ENCODE results near the gene C1GALT1C1L.
"Not testable (repeated sequence)": the region's sequence is repeated elsewhere in the genome, so short reads cannot be mapped to it uniquely, and the experiment has no call there.

The C1GALT1C1L gene

GRCh38 chr2:43676322-43677050, at the start of gene C1GALT1C1L:
Gene C1GALT1C1L, minus strand, starts transcription at chr2:43676429. Its CDS starts 107 bp downstream, at chr2:43676322.
- DNase-seq (ENCODE audit: low spot score) (peak; percentile 29), FAIRE-seq (no peak)

GRCh38 chr2:43725711-43726246, 49.5 kb upstream of the C1GALT1C1L start:
- no peak for DNase-seq (ENCODE audit: low spot score)
- no peak for FAIRE-seq

DNA sequence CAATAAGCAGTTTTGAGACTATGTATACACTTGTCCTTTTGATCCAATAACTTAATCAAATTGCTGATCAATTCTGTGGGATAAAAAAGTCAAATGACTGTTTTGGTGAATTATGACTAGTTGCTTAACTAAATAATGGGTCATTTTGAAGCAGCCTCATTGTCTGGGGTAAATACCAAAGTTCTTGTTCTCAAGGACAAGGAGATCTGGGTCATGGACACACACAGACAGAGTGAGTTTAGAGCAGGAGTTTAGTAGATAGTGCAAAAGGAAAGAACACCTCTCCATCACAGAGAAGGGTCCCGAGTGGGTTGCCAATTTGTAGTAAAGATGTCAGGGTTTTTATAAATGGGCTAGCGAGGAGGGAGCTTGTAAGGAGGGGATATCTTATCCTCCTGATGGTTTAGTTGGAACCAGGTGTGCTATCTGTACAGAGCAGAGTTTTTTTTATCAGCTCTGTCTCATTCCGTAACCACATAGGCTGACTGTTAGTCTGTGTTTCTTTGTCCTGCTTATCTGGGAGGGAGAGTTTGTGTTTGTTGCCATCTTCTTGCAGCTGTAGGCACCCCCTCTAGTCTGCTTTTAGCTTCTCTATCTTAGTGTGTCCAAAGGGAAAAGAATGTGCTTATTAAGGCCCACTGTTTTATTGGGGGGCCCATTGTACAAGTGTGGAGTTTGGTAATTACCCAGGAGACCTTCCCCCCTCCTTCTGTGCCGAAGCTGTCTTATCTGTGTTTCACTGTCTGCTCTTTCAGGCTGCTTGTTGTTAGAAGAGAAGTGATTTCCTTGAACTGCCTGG, 48.7 kb upstream of the C1GALT1C1L start:
- no peak for FAIRE-seq
- no peak for DNase-seq (ENCODE audit: low spot score)

GRCh38 chr2:43718530-43719124, 42.4 kb upstream of the C1GALT1C1L start:
- DNase-seq (ENCODE audit: low spot score), result no peak
- no peak for FAIRE-seq

GRCh38 chr2:43717322-43717721, 41.1 kb upstream of the C1GALT1C1L start:
- FAIRE-seq, result no peak
- DNase-seq (ENCODE audit: low spot score), result no peak

GRCh38 chr2:43715300-43716098, 39.3 kb upstream of the C1GALT1C1L start:
- no peak for FAIRE-seq
- DNase-seq (ENCODE audit: low spot score), result no peak

- DNase-seq (ENCODE audit: low spot score), result no peak
- no peak for FAIRE-seq
Measured at GRCh38 chr2:43714164-43714563, 37.9 kb upstream of the C1GALT1C1L start.

DNA sequence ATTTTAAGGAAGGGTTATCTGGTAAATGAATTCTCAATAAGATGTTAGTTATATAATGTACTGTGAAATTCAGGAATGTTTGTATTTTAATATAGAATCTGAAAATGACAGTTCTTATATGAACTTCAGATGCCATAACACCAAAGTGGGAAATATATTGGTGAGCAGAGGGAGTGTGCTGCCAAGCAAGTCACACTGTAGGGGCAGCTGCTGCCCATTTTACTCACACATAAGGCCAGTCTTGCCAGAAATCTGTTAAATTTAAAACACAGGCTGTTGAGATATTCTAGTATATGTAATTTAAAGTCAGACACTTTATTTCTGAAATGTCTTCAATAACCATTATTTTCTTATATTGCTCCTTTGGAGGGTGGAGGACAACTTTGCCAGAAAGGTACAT, 34.6 kb upstream of the C1GALT1C1L start:
- DNase-seq (ENCODE audit: low spot score), result no peak
- no peak for FAIRE-seq

GRCh38 chr2:43708891-43709290, 32.7 kb upstream of the C1GALT1C1L start:
- FAIRE-seq (peak; percentile 50), DNase-seq (ENCODE audit: low spot score) (no peak)

- DNase-seq (ENCODE audit: low spot score), result no peak
- no peak for FAIRE-seq
Measured at GRCh38 chr2:43708178-43708577, 31.9 kb upstream of the C1GALT1C1L start.

DNA sequence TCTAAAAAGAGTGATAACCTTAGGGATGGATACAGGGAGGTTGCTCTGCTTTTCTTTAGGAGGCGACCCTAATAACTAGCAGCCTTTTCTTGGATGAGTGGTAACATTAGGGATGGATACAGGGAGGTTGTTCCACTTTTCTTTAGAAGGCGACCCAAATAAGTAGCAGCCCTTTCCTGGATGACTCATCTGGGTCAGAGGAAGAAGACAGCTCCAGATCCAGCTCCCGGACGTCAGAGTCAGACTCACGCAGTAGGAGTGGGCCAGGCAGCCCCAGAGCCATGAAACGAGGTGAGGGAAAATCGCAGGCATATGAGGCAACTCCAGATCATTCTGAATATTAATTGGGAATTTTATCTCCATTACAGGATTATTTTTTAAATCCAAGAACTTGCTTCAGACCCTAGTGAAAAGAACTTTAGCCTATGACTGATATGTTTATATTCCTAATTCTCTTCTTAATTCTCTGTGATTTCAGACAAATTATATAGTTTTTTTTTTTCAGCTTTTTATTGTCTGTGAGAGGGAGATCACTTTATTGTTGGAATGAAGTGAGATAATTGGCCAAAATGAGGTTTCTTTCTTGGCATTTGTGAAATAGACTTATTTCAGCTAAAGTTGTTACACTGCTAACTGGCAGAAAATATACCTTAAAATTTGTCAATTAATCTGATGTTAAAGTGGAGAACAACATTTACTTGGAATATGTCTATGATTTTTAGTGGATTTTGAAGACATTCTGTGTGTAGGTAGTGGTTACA, 31.2 kb upstream of the C1GALT1C1L start:
- no peak for DNase-seq (ENCODE audit: low spot score)
- FAIRE-seq, result no peak

DNA sequence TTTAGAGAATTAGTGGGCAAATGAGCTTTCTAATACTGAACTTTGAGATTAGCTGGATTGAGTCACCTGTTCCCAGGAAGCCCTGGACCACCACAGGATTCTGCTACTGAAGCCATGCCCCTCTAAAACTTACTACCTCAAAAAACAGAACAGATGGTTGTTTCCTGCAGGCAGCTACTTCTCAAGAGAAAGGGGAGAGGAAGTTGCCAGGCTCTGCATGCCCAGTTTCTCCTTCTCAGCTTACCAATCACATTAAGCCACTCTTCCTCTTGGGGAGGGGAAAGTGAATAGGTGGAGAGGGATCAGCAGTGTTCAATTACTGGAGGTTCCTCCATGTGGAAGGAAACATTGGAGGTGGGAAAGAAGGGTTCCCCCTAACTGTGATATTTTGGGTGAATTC, 24.9 kb upstream of the C1GALT1C1L start:
- DNase-seq (ENCODE audit: low spot score) (no peak), FAIRE-seq (no peak)

DNA sequence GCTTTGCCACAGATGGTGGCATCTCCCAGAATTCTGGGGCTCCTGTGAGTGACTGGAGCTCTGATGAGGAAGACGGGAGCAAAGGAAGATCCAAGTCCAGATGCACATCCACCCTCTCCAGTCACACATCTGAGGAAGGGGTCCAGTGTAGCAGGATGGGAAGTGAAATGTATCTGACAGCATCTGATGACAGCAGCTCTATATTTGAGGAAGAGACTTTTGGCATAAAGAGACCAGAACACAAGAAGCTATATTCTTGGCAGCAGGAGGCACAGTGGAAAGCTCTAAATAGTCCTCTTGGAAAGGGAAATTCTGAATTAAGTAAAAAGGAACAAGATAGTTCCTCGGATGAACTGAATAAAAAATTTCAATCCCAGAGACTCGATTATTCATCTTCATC, 23.5 kb upstream of the C1GALT1C1L start:
- FAIRE-seq (no peak), DNase-seq (ENCODE audit: low spot score) (no peak)

DNA sequence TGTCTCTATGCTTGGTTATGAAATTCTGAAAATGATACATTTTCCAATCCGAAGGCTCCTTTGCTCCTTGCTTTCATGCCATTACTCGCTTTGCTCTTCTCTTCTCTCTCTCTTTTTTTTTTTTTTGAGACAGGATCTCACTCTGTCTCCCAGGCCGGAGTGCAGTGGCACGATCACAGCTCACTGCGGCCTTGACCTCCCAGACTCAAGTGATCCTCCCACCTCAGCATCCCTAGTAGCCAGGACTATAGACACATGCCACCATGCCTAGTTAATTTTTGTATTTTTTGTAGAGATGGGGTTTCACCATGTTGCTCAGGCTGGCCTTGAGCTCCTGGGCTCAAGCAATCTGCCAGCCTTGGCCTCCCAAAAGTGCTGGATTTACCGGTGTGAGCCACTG, 21.9 kb upstream of the C1GALT1C1L start:
- FAIRE-seq; DNase-seq (ENCODE audit: low spot score): not testable (repeated sequence)

- DNase-seq (ENCODE audit: low spot score), result no peak
- FAIRE-seq, result no peak
Measured at GRCh38 chr2:43692428-43692994, 16.3 kb upstream of the C1GALT1C1L start.

DNA sequence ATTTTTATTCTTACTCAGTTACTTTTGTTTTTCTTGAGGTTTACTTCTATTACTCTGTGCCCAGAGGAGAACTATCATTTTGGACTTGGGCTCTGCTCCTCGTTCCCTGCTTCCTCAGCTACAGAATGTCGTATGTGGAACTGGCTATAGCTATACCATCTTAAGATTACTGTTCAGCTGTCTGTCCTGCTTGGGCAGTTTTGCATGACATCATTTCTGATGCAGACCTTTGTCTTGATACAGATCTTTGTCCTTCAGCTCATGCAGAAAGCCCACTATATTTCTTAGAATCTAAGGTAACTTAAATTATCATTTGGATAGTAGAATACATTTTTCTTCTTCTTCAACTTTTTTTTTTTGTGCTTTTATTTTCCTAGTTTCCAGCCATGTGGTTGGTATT, 13.8 kb upstream of the C1GALT1C1L start:
- FAIRE-seq (no peak), DNase-seq (ENCODE audit: low spot score) (no peak)

- no peak for FAIRE-seq
- DNase-seq (ENCODE audit: low spot score), result no peak
Measured at GRCh38 chr2:43685357-43685756, 9.1 kb upstream of the C1GALT1C1L start.

GRCh38 chr2:43677783-43678182, 1.6 kb upstream of the C1GALT1C1L start:
- FAIRE-seq; DNase-seq (ENCODE audit: low spot score): not testable (repeated sequence)

DNA sequence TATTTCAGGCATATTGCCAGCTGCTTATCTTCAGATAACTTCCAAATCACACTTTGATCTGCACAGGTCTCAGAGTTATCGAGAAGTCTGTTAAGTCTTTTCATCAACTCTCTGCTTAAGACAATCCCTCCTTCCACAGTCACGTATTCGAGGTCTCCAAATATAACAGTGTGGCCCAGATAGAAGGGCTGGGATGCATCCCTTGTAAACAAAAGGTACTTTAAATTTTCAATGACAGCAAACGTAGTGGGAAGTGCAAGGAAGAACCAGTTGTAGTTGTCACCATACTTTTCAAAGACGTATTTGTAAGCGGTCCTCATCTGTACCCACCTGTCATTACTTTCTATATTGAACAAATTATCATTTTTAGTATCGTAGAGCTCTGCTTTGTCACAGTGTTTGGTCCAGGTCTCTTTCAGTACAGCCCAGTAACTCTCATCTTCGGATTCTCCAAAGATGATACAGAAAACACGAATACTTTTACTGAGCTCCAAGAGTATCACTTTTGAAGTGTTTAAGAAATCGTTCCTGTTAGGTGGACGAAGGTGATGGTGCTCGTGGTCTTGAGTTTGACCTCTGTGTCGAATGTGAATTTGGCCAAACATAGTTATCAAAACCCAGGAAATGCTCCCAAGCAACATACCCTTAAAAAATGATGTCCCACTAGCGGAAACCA, 445 bp downstream of the C1GALT1C1L start:
- FAIRE-seq, result no peak

GRCh38 chr2:43657241-43657640, 19.0 kb downstream of the C1GALT1C1L start:
- no peak for FAIRE-seq

More for the DNA sequence above, 445 bp downstream of the C1GALT1C1L start:
- no peak for DNase-seq (ENCODE audit: low spot score)

More at GRCh38 chr2:43657241-43657640, 19.0 kb downstream of the C1GALT1C1L start:
- DNase-seq (ENCODE audit: low spot score), result no peak

Data from RCC 7860 (cell line).